ENCODE results near the gene MAK.
"Not testable (repeated sequence)": the region's sequence is repeated elsewhere in the genome, so short reads cannot be mapped to it uniquely, and the experiment has no call there.

MAK gene

GRCh38 chr6:10725044-10725443, 113.3 kb downstream of the MAK start:
- DNase-seq (ENCODE audit: low spot score): no peak

- DNase-seq (ENCODE audit: low spot score): no peak
These were observed 114.8 kb downstream of the MAK start for GRCh38 chr6:10723567-10723881.

GRCh38 chr6:10722820-10723566, 115.3 kb downstream of the MAK start, which contains the start of gene TMEM14C:
Gene TMEM14C, plus strand, starts transcription at chr6:10723070. Its CDS starts 1,544 bp downstream, at chr6:10724614.
- peak; percentile 81 for DNase-seq (ENCODE audit: low spot score)

- DNase-seq (ENCODE audit: low spot score): no peak
These were observed 115.8 kb downstream of the MAK start for GRCh38 chr6:10722570-10722819.

GRCh38 chr6:10721850-10722569, 116.3 kb downstream of the MAK start:
- no peak for DNase-seq (ENCODE audit: low spot score)

- not testable (repeated sequence) for DNase-seq (ENCODE audit: low spot score)
These were observed 117.1 kb downstream of the MAK start for GRCh38 chr6:10720960-10721849.

GRCh38 chr6:10720265-10720959, 117.9 kb downstream of the MAK start:
- peak; percentile 36 for DNase-seq (ENCODE audit: low spot score)

- DNase-seq (ENCODE audit: low spot score): no peak
These were observed 118.4 kb downstream of the MAK start for GRCh38 chr6:10719964-10720264.

GRCh38 chr6:10719296-10719963, 118.9 kb downstream of the MAK start:
- no peak for DNase-seq (ENCODE audit: low spot score)

- no peak for DNase-seq (ENCODE audit: low spot score)
These were observed 124.4 kb downstream of the MAK start for GRCh38 chr6:10713962-10714361.
